IMR-90 (cell line): Measurements from ENCODE around the gene SMIM36.
"Not testable (repeated sequence)": the region's sequence is repeated elsewhere in the genome, so short reads cannot be mapped to it uniquely, and the experiment has no call there.

Experiments
- BHLHE40 ChIP-seq: fragments of 150-350 bp; IDR thresholded peaks from 2 replicates; pipeline ENCODE4 v1.6.1; 2016; ENCODE audit warnings: mild to moderate bottlenecking, low read depth, low read length
- CEBPB ChIP-seq: IDR thresholded peaks from 2 replicates; pipeline ENCODE4 v1.6.1; 2012; ENCODE audit warnings: low read depth, low read length, improper control_type of control experiment
- CHD1 ChIP-seq: IDR thresholded peaks from 2 replicates; pipeline ENCODE4 v1.6.1; 2012; ENCODE audit warnings: low read depth, low read length, improper control_type of control experiment
- CTCF ChIP-seq: conservative IDR thresholded peaks from 2 replicates; pipeline ENCODE4 v1.5.1; 2012; ENCODE audit warnings: mild to moderate bottlenecking, low read depth, low read length, improper control_type of control experiment
- MAFK ChIP-seq: IDR thresholded peaks from 2 replicates; pipeline ENCODE4 v1.6.1; 2012; ENCODE audit warnings: low read depth, low read length, improper control_type of control experiment
- MXI1 ChIP-seq: IDR thresholded peaks from 2 replicates; pipeline ENCODE4 v1.6.1; 2012; ENCODE audit warnings: low read depth, mild to moderate bottlenecking, low read length, moderate library complexity, borderline replicate concordance
- POLR2A ChIP-seq: IDR thresholded peaks from 2 replicates; pipeline ENCODE4 v1.6.1; 2012; ENCODE audit warnings: mild to moderate bottlenecking, low read depth, low read length
- RAD21 ChIP-seq: IDR thresholded peaks from 2 replicates; pipeline ENCODE4 v1.6.1; 2012; ENCODE audit warnings: low read length, improper control_type of control experiment
- RFX5 ChIP-seq: IDR thresholded peaks from 2 replicates; pipeline ENCODE4 v1.8.0; 2012; ENCODE audit warnings: low read depth, mild to moderate bottlenecking, low read length, moderate library complexity
- USF2 ChIP-seq: fragments of 150-350 bp; IDR thresholded peaks from 2 replicates; pipeline ENCODE4 v1.6.1; 2017; ENCODE audit warnings: mild to moderate bottlenecking, antibody characterized with exemption, low read length, low read depth

DNA sequence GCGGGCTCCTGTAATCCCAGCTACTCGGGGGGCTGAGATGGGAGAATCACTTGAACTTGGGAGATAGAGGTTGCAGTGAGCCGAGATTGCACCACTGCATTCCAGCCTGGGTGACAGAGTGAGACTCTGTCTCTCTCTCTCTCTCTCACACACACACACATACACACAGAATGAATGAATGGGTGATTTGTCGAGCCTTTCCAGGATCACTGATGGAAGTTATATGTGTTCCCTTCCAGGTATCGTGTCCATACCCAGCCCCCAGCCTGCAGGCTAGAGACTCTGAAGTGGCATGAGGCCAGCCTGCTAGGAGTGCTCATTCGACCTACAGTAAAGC is 88.5 kb downstream of the SMIM36 start:
- TF ChIP-seq CTCF, CEBPB, RFX5, POLR2A, MXI1, CHD1, RAD21, BHLHE40, USF2, MAFK: not testable (repeated sequence)
